B cell (primary cell): Measurements from ENCODE around the gene PLA2G6. TPM values are rescaled to one million over a fixed set of nuclear protein-coding genes. Genes with fewer than 3 reads are reported as not detected.

Experiments
- ATAC-seq: fragments of 200-7000 bp; cut with Tn5 transposase; one replicate; pipeline ENCODE4 v1.10.0; 2021; ENCODE audit warnings: low read depth, mild to moderate bottlenecking, moderate number of reproducible peaks, moderate library complexity
- CTCF ChIA-PET: fragments of 350-600 bp; sonication (Branson Sonifier 250); formaldehyde crosslinking; loops from one replicate; lab custom pipeline; 2021; ENCODE audit warnings: antibody characterized with exemption, inconsistent platforms; lab: Charles Lee
- POLR2A ChIA-PET: fragments of 350-600 bp; sonication (Branson Sonifier 250); formaldehyde crosslinking; loops from one replicate; lab custom pipeline; 2021; ENCODE audit warnings: antibody characterized with exemption; lab: Charles Lee
- DNase-seq: peaks from one replicate; pipeline ENCODE4 v3.0.0; 2013
- H2AFZ ChIP-seq: 2 replicates; pipeline ENCODE4 v1.6.1; 2012; ENCODE audit warnings: mild to moderate bottlenecking, low read depth, low read length; ENCODE audit not compliant: insufficient read depth, poor library complexity, severe bottlenecking
- H3K27ac ChIP-seq, 2 donors: 1 replicate in 1 of 2; 2 replicates in 1 of 2; pipeline ENCODE4 v1.5.1; 2012 to 2013; ENCODE audit warnings: low read length in 2 of 2, mild to moderate bottlenecking in 2 of 2, moderate library complexity in 1 of 2
- H3K27me3 ChIP-seq, 4 experiments: fragments of 200-600 bp in 1 of 4; sonication (generic) in 1 of 4; replicated peaks in 1 of 4; 1 replicate in 2 of 4; 2 replicates in 2 of 4; pipeline versions ENCODE4 v1.6.1 to v1.7.0; 2013 to 2016; ENCODE audit warnings: low read length in 3 of 4, mild to moderate bottlenecking in 2 of 4, mixed read lengths in 1 of 4, moderate library complexity in 1 of 4; ENCODE audit not compliant: insufficient read depth in 4 of 4, control insufficient read depth in 3 of 4; ENCODE audit errors: control extremely low read depth in 1 of 4
- H3K36me3 ChIP-seq, 2 experiments: replicated peaks in 1 of 2; 1 replicate in 1 of 2; 2 replicates in 1 of 2; pipeline versions ENCODE4 v1.6.1 to v1.7.1; 2013; ENCODE audit warnings: low read length in 1 of 2; ENCODE audit not compliant: insufficient read depth in 2 of 2, control insufficient read depth in 1 of 2; ENCODE audit errors: control extremely low read depth in 1 of 2, extremely low read depth in 1 of 2
- H3K4me1 ChIP-seq, 2 donors: fragments of 200-600 bp in 1 of 2; sonication (generic) in 1 of 2; 1 replicate in 1 of 2; 2 replicates in 1 of 2; pipeline versions ENCODE4 v1.5.1 to v1.6.1; 2013 to 2017; ENCODE audit warnings: low read length in 2 of 2; ENCODE audit not compliant: control insufficient read depth in 2 of 2, insufficient read depth in 2 of 2
- H3K4me2 ChIP-seq: replicated peaks from 2 replicates; pipeline ENCODE3; 2012; ENCODE audit warnings: mild to moderate bottlenecking, low read depth, low read length; ENCODE audit not compliant: poor library complexity, severe bottlenecking
- H3K4me3 ChIP-seq, 5 experiments: fragments of 200-600 bp in 1 of 5; sonication (generic) in 1 of 5; 1 replicate in 3 of 5; 2 replicates in 2 of 5; pipeline versions ENCODE4 v1.5.1 to v1.7.0; 2011 to 2016; ENCODE audit warnings: low read length in 4 of 5, mild to moderate bottlenecking in 4 of 5, low read depth in 2 of 5, control low read depth in 1 of 5, moderate library complexity in 1 of 5; ENCODE audit not compliant: insufficient read depth in 1 of 5; ENCODE audit errors: control extremely low read depth in 1 of 5, extremely low read depth in 1 of 5
- H3K79me2 ChIP-seq: fragments of 200-600 bp; sonication (generic); one replicate; pipeline ENCODE4 v1.6.0; 2016; ENCODE audit warnings: low read length; ENCODE audit not compliant: control insufficient read depth, insufficient read depth
- H3K9ac ChIP-seq: fragments of 200-600 bp; sonication (generic); 2 replicates; pipeline ENCODE4 v1.6.1; 2017; ENCODE audit warnings: mild to moderate bottlenecking, low read length, moderate library complexity
- H3K9me3 ChIP-seq, 3 donors: one replicate each; pipeline versions ENCODE4 v1.6.1 to v1.7.1; 2013; ENCODE audit warnings: low read length in 2 of 3; ENCODE audit not compliant: control insufficient read depth in 2 of 3, insufficient read depth in 1 of 3; ENCODE audit errors: control extremely low read depth in 1 of 3
- H4K20me1 ChIP-seq: 2 replicates; pipeline ENCODE4 v1.6.0; 2012; ENCODE audit warnings: mild to moderate bottlenecking, low read length; ENCODE audit not compliant: insufficient read depth, control insufficient read depth, poor library complexity, severe bottlenecking
- H3K27ac Mint-ChIP-seq: one replicate; pipeline ENCODE4 v1.8.0; 2021; ENCODE audit warnings: mixed read lengths
- H3K27me3 Mint-ChIP-seq: one replicate; pipeline ENCODE4 v1.8.0; 2021; ENCODE audit warnings: mixed read lengths
- H3K4me1 Mint-ChIP-seq: one replicate; pipeline ENCODE4 v1.8.0; 2021; ENCODE audit warnings: mixed read lengths
- H3K4me3 Mint-ChIP-seq: one replicate; pipeline ENCODE4 v1.8.0; 2021; ENCODE audit warnings: mixed read lengths
- H3K9me3 Mint-ChIP-seq: one replicate; pipeline ENCODE4 v1.8.0; 2022; ENCODE audit warnings: mixed read lengths; ENCODE audit not compliant: insufficient read depth
- EZH2 ChIP-seq: IDR thresholded peaks from 2 replicates; pipeline ENCODE4 v1.6.1; 2012; ENCODE audit warnings: borderline replicate concordance, low read depth, mild to moderate bottlenecking, moderate library complexity, low read length; ENCODE audit not compliant: insufficient read depth, poor library complexity, severe bottlenecking
- WGBS: methylation state at CpG from one replicate; pipeline ENCODE4 v1.1.5; 2013; ENCODE audit warnings: missing lambda C conversion rate; ENCODE audit not compliant: insufficient coverage; 5-methylcytosine and 5-hydroxymethylcytosine counted together
- intact Hi-C: fragments of 100-400 bp; cut with micrococcal nuclease; formaldehyde crosslinking; loops from one replicate; pipeline ENCODE4 v1.10.0; 2022
- polyA plus RNA-seq: library from polyadenylated mRNA; depleted of rRNA; stranded (reverse); fragments of >200 nt; gene quantifications from 2 replicates; pipeline ENCODE4 v1.2.3, GENCODE V29; 2012
- total RNA-seq, 2 donors: library from RNA; stranded (reverse); fragments of 120-200 nt in 1 of 2; gene quantifications; 1 replicate in 1 of 2; 2 replicates in 1 of 2; pipeline versions ENCODE4 v1.2.3 to v1.2.4, GENCODE V29; 2013 to 2022
- TF ChIP-seq, protein P1 (sequence below): fragments of 200-600 bp; IDR thresholded peaks from one replicate; pipeline ENCODE4 v1.8.0; 2022; ENCODE audit warnings: antibody characterized with exemption, mild to moderate bottlenecking

The PLA2G6 gene
- total and polyA plus RNA-seq, 2 donors (not counting 1 experiment from before 2014, with no cell fraction given), result 125 to 148 TPM

DNA sequence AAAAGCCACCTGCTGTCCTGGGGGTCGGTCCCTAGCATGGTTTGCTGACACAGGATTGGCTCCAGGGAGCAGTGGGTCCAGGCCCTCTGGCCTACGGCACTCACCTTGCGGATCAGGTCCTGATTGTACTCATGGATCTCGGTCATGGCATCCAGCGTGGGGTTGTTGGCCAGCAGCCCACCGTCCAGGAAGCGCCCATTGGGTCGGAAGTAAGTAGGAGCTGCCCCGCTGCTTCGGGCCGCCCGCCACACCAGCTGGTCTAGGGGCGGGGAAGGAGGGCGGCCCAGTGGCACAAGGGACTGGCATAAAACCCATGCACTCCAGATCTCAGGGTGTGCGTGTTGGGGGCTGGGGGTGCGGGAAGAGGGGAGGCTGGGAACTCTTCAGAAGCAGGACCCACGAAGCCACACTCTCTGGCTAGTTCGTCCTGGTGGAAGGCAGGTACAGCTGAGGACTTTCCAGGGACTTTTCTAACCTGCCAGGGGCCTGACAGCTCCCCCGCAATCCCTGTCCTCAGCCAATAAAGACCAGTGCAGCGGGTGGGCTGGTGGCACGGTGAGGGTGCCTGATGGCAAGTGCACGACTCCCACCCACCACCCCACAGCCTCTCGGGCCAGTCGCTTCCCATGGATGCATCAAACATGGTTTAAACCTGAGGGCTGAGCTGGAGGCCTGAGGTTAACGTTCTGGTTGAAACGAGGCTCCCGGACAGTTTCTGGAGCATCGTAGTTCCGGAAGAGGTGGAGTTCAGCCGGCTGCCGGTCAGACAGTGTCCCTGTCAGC is 66.0 kb downstream of the PLA2G6 start:
- DNase-seq, result no peak
- no peaks in the 10 kb centered on the region for H3K27me3 Mint-ChIP-seq
- no peak overlapping the region for H3K4me2 ChIP-seq
- CTCF ChIA-PET, result interaction anchor here (1.1 to 3.7 kb wide), 9 partner anchors 46 to 456 kb away, joined by 3 to 25 read pairs (median 4); no protein-coding TSS in a partner anchor
- H3K4me3 ChIP-seq, result no peak overlapping the region
- no peak overlapping the region for H3K4me3 Mint-ChIP-seq
- POLR2A ChIA-PET, result no interaction called here
- H3K9me3 ChIP-seq, result no peaks in the 10 kb centered on the region
- no peak overlapping the region for H2AFZ ChIP-seq
- H3K4me1 ChIP-seq, result peaks cover 0 to 3% of the 10 kb centered on the region in 2 donors
- no peak overlapping the region for H3K9ac ChIP-seq
- H3K27me3 ChIP-seq, result no peaks in the 10 kb centered on the region
- no peak overlapping the region for H3K27ac Mint-ChIP-seq
- peaks cover 0 to 9% of the 10 kb centered on the region in 2 experiments for H3K36me3 ChIP-seq
- no peak for ATAC-seq
- H3K27ac ChIP-seq, result no peak overlapping the region
- intact Hi-C loops, result no loop called here
- no peaks in the 10 kb centered on the region for H4K20me1 ChIP-seq
- TF ChIP-seq, protein P1, sequence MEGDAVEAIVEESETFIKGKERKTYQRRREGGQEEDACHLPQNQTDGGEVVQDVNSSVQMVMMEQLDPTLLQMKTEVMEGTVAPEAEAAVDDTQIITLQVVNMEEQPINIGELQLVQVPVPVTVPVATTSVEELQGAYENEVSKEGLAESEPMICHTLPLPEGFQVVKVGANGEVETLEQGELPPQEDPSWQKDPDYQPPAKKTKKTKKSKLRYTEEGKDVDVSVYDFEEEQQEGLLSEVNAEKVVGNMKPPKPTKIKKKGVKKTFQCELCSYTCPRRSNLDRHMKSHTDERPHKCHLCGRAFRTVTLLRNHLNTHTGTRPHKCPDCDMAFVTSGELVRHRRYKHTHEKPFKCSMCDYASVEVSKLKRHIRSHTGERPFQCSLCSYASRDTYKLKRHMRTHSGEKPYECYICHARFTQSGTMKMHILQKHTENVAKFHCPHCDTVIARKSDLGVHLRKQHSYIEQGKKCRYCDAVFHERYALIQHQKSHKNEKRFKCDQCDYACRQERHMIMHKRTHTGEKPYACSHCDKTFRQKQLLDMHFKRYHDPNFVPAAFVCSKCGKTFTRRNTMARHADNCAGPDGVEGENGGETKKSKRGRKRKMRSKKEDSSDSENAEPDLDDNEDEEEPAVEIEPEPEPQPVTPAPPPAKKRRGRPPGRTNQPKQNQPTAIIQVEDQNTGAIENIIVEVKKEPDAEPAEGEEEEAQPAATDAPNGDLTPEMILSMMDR, result no peak
- no peak for TF ChIP-seq EZH2
- H3K9me3 Mint-ChIP-seq, result no peaks in the 10 kb centered on the region
- over 99% methylated on average over 31 of the region's 31 CpGs for WGBS
- H3K79me2 ChIP-seq, result no peaks in the 10 kb centered on the region
- H3K4me1 Mint-ChIP-seq, result peaks cover 2% of the 10 kb centered on the region
